SU-DHL-6 (cell line): ENCODE data around the gene FAM117A.

Source experiments
- H2AFZ ChIP-seq: fragments of 200-600 bp; sonication (generic); 2 replicates; pipeline ENCODE4 v1.6.1; 2014; ENCODE audit warnings: low read depth, mild to moderate bottlenecking, moderate library complexity, mixed read lengths, antibody characterized with exemption, low read length; ENCODE audit not compliant: severe bottlenecking
- H3F3A ChIP-seq: fragments of 200-600 bp; shearing (Covaris generic); 2 replicates; pipeline ENCODE4 v1.6.0; 2016; ENCODE audit warnings: antibody characterized with exemption, mild to moderate bottlenecking; ENCODE audit not compliant: insufficient read depth
- H3K27ac ChIP-seq: fragments of 200-600 bp; sonication (generic); 2 replicates; pipeline ENCODE4 v1.5.1; 2016; ENCODE audit warnings: low read depth, mild to moderate bottlenecking, low read length, moderate library complexity, mixed read lengths
- H3K27me3 ChIP-seq: fragments of 200-600 bp; sonication (generic), shearing (Covaris generic); 2 replicates; pipeline ENCODE4 v1.6.0; 2014; ENCODE audit warnings: mild to moderate bottlenecking, low read length
- H3K36me3 ChIP-seq: fragments of 200-600 bp; sonication (generic); 2 replicates; pipeline ENCODE4 v1.6.1; 2014; ENCODE audit warnings: mild to moderate bottlenecking, low read length, mixed read lengths
- H3K4me2 ChIP-seq: fragments of 300-600, 200-600 bp; shearing (Covaris generic), sonication (generic); 2 replicates; pipeline ENCODE4 v1.6.0; 2014; ENCODE audit warnings: low read length, low read depth, mild to moderate bottlenecking; ENCODE audit not compliant: poor library complexity, severe bottlenecking
- H3K4me3 ChIP-seq: fragments of 200-600 bp; sonication (generic); 2 replicates; pipeline ENCODE4 v1.5.1; 2014; ENCODE audit warnings: antibody characterized with exemption, low read length, mild to moderate bottlenecking, mixed read lengths; ENCODE audit not compliant: insufficient read depth, poor library complexity, severe bottlenecking
- H3K79me2 ChIP-seq: fragments of 200-600 bp; sonication (generic); 2 replicates; pipeline ENCODE4 v1.6.1; 2014; ENCODE audit warnings: mild to moderate bottlenecking, low read length, moderate library complexity; ENCODE audit not compliant: insufficient read depth
- H3K9ac ChIP-seq: fragments of 200-600 bp; sonication (generic); 2 replicates; pipeline ENCODE4 v1.7.0; 2014; ENCODE audit warnings: mild to moderate bottlenecking, low read length
- H3K9me2 ChIP-seq: fragments of 200-600 bp; sonication (generic); replicated peaks from 2 replicates; pipeline ENCODE4 v1.6.1; 2014; ENCODE audit warnings: low read length; ENCODE audit not compliant: insufficient read depth
- H3K9me3 ChIP-seq: fragments of 200-600 bp; sonication (generic); 2 replicates; pipeline ENCODE4 v1.6.1; 2014; ENCODE audit warnings: low read length, mixed read lengths; ENCODE audit not compliant: insufficient read depth
- H4K20me1 ChIP-seq: fragments of 200-600 bp; sonication (generic); 2 replicates; pipeline ENCODE4 v1.6.1; 2014; ENCODE audit warnings: low read depth, mild to moderate bottlenecking, antibody characterized with exemption, low read length, moderate library complexity, mixed read lengths
- CTCF ChIP-seq: fragments of 200-600 bp; sonication (generic); IDR thresholded peaks from one replicate; pipeline ENCODE4 v1.5.1; 2017; ENCODE audit warnings: antibody characterized with exemption, mild to moderate bottlenecking, low read length, moderate library complexity; ENCODE audit not compliant: insufficient read depth, poor library complexity, severe bottlenecking
- EZH2phosphoT487 ChIP-seq: fragments of 200-600 bp; sonication (generic), shearing (Covaris generic); conservative IDR thresholded peaks from 2 replicates; pipeline ENCODE4 v1.6.1; 2018; ENCODE audit warnings: mild to moderate bottlenecking, antibody characterized with exemption, low read length, moderate library complexity, mixed read lengths

Gene FAM117A

GRCh38 chr17:49716668-49717364, 47.1 kb downstream of the FAM117A start:
- Histone ChIP-seq H3K4me2 (no peak overlapping the region), H3K36me3 (no peaks in the 10 kb centered on the region), H3K9ac (no peak overlapping the region), H3K79me2 (no peaks in the 10 kb centered on the region), H2AFZ (no peak overlapping the region), H3K4me3 (no peak overlapping the region), H3K9me2 (no peaks in the 10 kb centered on the region), H3K27ac (no peak overlapping the region), H3K27me3 (no peaks in the 10 kb centered on the region), H3K9me3 (no peaks in the 10 kb centered on the region), H3F3A (no peaks in the 10 kb centered on the region), H4K20me1 (no peaks in the 10 kb centered on the region)
- TF ChIP-seq CTCF (no peak), EZH2phosphoT487 (no peak)

GRCh38 chr17:49715717-49716279, 48.1 kb downstream of the FAM117A start:
- H3K36me3 ChIP-seq = no peaks in the 10 kb centered on the region

GRCh38 chr17:49715216-49715615, 48.7 kb downstream of the FAM117A start:
- no peak for TF ChIP-seq EZH2phosphoT487
- TF ChIP-seq CTCF = no peak
- no peaks in the 10 kb centered on the region for H3F3A ChIP-seq
- H3K79me2 ChIP-seq = no peaks in the 10 kb centered on the region
- no peaks in the 10 kb centered on the region for H3K36me3 ChIP-seq
- no peak overlapping the region for H3K9ac ChIP-seq
- no peak overlapping the region for H3K27ac ChIP-seq
- H4K20me1 ChIP-seq = no peaks in the 10 kb centered on the region
- H3K9me2 ChIP-seq = no peaks in the 10 kb centered on the region
- H3K27me3 ChIP-seq = no peaks in the 10 kb centered on the region
- H2AFZ ChIP-seq = no peak overlapping the region
- no peak overlapping the region for H3K4me2 ChIP-seq
- H3K9me3 ChIP-seq = no peaks in the 10 kb centered on the region
- no peak overlapping the region for H3K4me3 ChIP-seq

More at GRCh38 chr17:49715717-49716279, 48.1 kb downstream of the FAM117A start:
- H3F3A ChIP-seq = no peaks in the 10 kb centered on the region
- H3K27me3 ChIP-seq = no peaks in the 10 kb centered on the region
- H3K9me2 ChIP-seq = no peaks in the 10 kb centered on the region
- H2AFZ ChIP-seq = no peak overlapping the region
- no peaks in the 10 kb centered on the region for H4K20me1 ChIP-seq
- H3K4me3 ChIP-seq = no peak overlapping the region
- H3K4me2 ChIP-seq = no peak overlapping the region
- no peak overlapping the region for H3K9ac ChIP-seq
- H3K9me3 ChIP-seq = no peaks in the 10 kb centered on the region
- H3K27ac ChIP-seq = no peak overlapping the region
- no peaks in the 10 kb centered on the region for H3K79me2 ChIP-seq
- no peak for TF ChIP-seq CTCF
- no peak for TF ChIP-seq EZH2phosphoT487
